ENCODE data around the gene MYCBPAP.

DNA sequence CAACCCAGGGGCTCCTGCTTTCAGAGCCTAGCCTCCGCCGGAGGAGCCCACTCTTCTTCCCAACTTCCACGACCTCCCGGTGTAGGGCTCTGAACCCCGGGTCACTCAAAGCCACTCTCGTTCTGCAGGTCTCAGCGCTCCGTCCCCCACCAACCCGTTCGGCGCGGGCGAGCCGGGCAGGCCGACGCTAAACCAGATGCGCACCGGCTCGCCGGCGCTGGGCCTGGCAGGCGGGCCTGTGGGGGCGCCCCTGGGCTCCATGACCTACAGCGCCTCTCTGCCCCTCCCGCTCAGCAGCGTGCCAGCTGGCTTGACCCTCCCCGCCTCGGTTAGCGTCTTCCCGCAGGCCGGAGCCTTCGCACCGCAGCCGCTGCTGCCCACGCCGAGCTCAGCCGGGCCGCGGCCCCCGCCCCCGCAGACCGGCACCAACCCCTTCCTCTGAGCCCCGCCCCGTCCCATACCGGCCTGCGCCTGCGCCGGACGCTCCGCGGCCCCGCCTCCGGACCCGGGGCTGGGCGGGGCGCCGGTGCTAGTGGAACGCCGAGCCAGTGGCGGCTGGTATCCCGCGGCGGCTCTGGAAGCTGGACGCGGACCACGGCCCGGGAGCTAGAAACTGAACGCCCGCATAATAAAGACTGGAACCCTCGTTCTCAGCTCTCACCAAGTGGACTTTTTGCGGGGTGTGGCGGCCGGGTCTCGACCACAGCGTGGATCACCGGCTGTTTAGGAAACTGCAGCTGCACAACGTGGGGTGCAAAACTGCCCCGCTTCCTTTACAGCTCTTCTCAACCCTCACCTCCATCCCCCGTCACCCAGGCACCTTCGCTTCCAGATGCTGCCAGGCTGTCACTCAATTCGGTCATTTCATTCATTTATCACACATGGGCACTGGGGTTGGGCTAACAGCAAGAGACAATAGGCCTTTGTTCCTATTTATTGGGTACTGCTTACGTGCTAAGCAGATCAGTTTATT, 33.8 kb downstream of the MYCBPAP start:
- no peak for TF ChIP-seq EZH2 (IDR thresholded peaks at IDR 0.05; ENCODE audit: insufficient read depth, poor library complexity, severe bottlenecking)
- no peak for TF ChIP-seq EZH2phosphoT487 (IDR thresholded peaks at IDR 0.05; ENCODE audit: insufficient read depth, low read depth)
